Measurements from ENCODE around the gene NFATC1.

Gene NFATC1

GRCh38 chr18:79558933-79559416, 163.2 kb downstream of the NFATC1 start:
- DNase-seq: no peak

- DNase-seq: no peak
Measured at GRCh38 chr18:79559436-79559835, 163.7 kb downstream of the NFATC1 start.

GRCh38 chr18:79560042-79560860, 164.5 kb downstream of the NFATC1 start:
- no peak for DNase-seq

GRCh38 chr18:79560861-79561210, 165.1 kb downstream of the NFATC1 start:
- DNase-seq: no peak

- no peak for DNase-seq
Measured at GRCh38 chr18:79563949-79564348, 168.2 kb downstream of the NFATC1 start.

- no peak for DNase-seq
Measured at GRCh38 chr18:79564441-79564840, 168.7 kb downstream of the NFATC1 start.

GRCh38 chr18:79566771-79567431, 171.2 kb downstream of the NFATC1 start:
- peak in 1 of 5 experiments; percentile 1 for DNase-seq

- DNase-seq: peak in 1 of 5 experiments; percentile 1
Measured at GRCh38 chr18:79567481-79568147, 171.9 kb downstream of the NFATC1 start.

GRCh38 chr18:79568543-79569205, 172.9 kb downstream of the NFATC1 start:
- peak in 1 of 5 experiments; percentile 2 for DNase-seq

GRCh38 chr18:79569720-79570119, 174.0 kb downstream of the NFATC1 start:
- DNase-seq: no peak

GRCh38 chr18:79570266-79571201, 174.8 kb downstream of the NFATC1 start:
- no peak for DNase-seq

- DNase-seq: no peak
Measured at GRCh38 chr18:79571211-79572092, 175.7 kb downstream of the NFATC1 start.

GRCh38 chr18:79572093-79572780, 176.5 kb downstream of the NFATC1 start:
- no peak for DNase-seq

GRCh38 chr18:79572848-79573451, 177.2 kb downstream of the NFATC1 start:
- DNase-seq: no peak

GRCh38 chr18:79573921-79574491, 178.3 kb downstream of the NFATC1 start:
- DNase-seq: no peak

- peak in 1 of 5 experiments; percentile 61 for DNase-seq
Measured at GRCh38 chr18:79574938-79575525, 179.3 kb downstream of the NFATC1 start.

GRCh38 chr18:79575891-79576685, 180.4 kb downstream of the NFATC1 start:
- no peak for DNase-seq

Measured in T-helper 2 cell (primary cell).